COLO829 (cell line): Measurements from ENCODE around the gene GOLM1.
"Not testable (repeated sequence)": the region's sequence is repeated elsewhere in the genome, so short reads cannot be mapped to it uniquely, and the experiment has no call there.

Experiments used
- DNase-seq: peaks from one replicate; pipeline ENCODE4 v3.0.0; 2012; ENCODE audit warnings: low spot score

GOLM1 gene

GRCh38 chr9:86079865-86080469 is 19.4 kb downstream of the GOLM1 start:
- no peak for DNase-seq

- DNase-seq: no peak
Measured at GRCh38 chr9:86079421-86079831, 19.9 kb downstream of the GOLM1 start.

GRCh38 chr9:86078731-86079130 is 20.6 kb downstream of the GOLM1 start:
- no peak for DNase-seq

GRCh38 chr9:86077276-86077675 is 22.1 kb downstream of the GOLM1 start:
- no peak for DNase-seq

GRCh38 chr9:86075132-86076109 is 23.9 kb downstream of the GOLM1 start:
- no peak for DNase-seq

- no peak for DNase-seq
Measured at GRCh38 chr9:86073839-86074238, 25.5 kb downstream of the GOLM1 start.

GRCh38 chr9:86072394-86072877 is 26.9 kb downstream of the GOLM1 start:
- DNase-seq: no peak

- DNase-seq: no peak
Measured at GRCh38 chr9:86069206-86069869, 30.0 kb downstream of the GOLM1 start.

GRCh38 chr9:86064220-86064619 is 35.1 kb downstream of the GOLM1 start:
- no peak for DNase-seq

- DNase-seq: no peak
Measured at GRCh38 chr9:86062845-86063693, 36.3 kb downstream of the GOLM1 start.

GRCh38 chr9:86061972-86062739 is 37.2 kb downstream of the GOLM1 start:
- DNase-seq: no peak

- no peak for DNase-seq
Measured at GRCh38 chr9:86057491-86057890, 41.9 kb downstream of the GOLM1 start.

- no peak for DNase-seq
Measured at GRCh38 chr9:86054695-86055094, 44.7 kb downstream of the GOLM1 start.

- no peak for DNase-seq
Measured at GRCh38 chr9:86052556-86053468, 46.5 kb downstream of the GOLM1 start.

GRCh38 chr9:86048018-86048742 is 51.2 kb downstream of the GOLM1 start:
- not testable (repeated sequence) for DNase-seq

- no peak for DNase-seq
Measured at GRCh38 chr9:86047361-86047760, 52.0 kb downstream of the GOLM1 start.

- no peak for DNase-seq
Measured at GRCh38 chr9:86046930-86047341, 52.4 kb downstream of the GOLM1 start.

GRCh38 chr9:86046071-86046636 is 53.2 kb downstream of the GOLM1 start:
- no peak for DNase-seq

- DNase-seq: no peak
Measured at GRCh38 chr9:86045654-86046053, 53.7 kb downstream of the GOLM1 start.
